A673 (cell line): ENCODE measurements around the gene DDHD1.

Source experiments
- CTCF ChIP-seq: fragments of 300-800, 200-600 bp; sonication (generic); conservative IDR thresholded peaks from 2 replicates; pipeline ENCODE4 v1.5.1; 2017; ENCODE audit warnings: low read depth, mild to moderate bottlenecking, antibody characterized with exemption, low read length, moderate library complexity, mixed read lengths
- EZH2 ChIP-seq: fragments of 200-600 bp; sonication (generic); IDR thresholded peaks from 2 replicates; pipeline ENCODE4 v1.6.1; 2017; ENCODE audit warnings: borderline replicate concordance, low read depth, mild to moderate bottlenecking, mixed read lengths, antibody characterized with exemption, low read length; ENCODE audit not compliant: poor library complexity, severe bottlenecking

- no peak for TF ChIP-seq CTCF
- no peak for TF ChIP-seq EZH2
These were observed 4.5 kb downstream of the DDHD1 start for GRCh38 chr14:53148671-53149070.
